IMR-90 (cell line): ENCODE data around the gene KCNQ1. TPM values are rescaled to one million over a fixed set of nuclear protein-coding genes. Genes with fewer than 3 reads are reported as not detected.
A peak's percentile ranks its signal among the peaks of the same experiment; 100 is the strongest.

Source experiments
- ATAC-seq: fragments of 200-7000 bp; cut with Tn5 transposase; 2 replicates; pipeline ENCODE4 v1.9.1; 2020; ENCODE audit warnings: low read depth, mild to moderate bottlenecking, moderate library complexity
- BruUV-seq: library from RNA; stranded (reverse); fragments of 400-500 nt; replicated peaks from 2 replicates; lab custom pipeline; 2021; lab: Mats Ljungman, UMichigan
- CTCF ChIA-PET: fragments of 300-600 bp; formaldehyde crosslinking; extraction: SDS; loops from one replicate; lab custom pipeline; 2021; ENCODE audit warnings: antibody characterized with exemption; lab: Yijun Ruan, JAX
- POLR2A ChIA-PET: fragments of 300-600 bp; sonication (Branson Sonifier 250); formaldehyde crosslinking; loops from one replicate; lab custom pipeline; 2022; ENCODE audit warnings: antibody characterized with exemption; ENCODE audit not compliant: unreplicated experiment; lab: Charles Lee
- DNase-seq: peaks from one replicate; pipeline ENCODE4 v3.0.0; 2013
- H2AFZ ChIP-seq: replicated peaks from 2 replicates; pipeline ENCODE3; 2013; ENCODE audit warnings: low read length, mild to moderate bottlenecking; ENCODE audit not compliant: poor library complexity
- H2AK5ac ChIP-seq: 2 replicates; pipeline ENCODE4 v1.6.1; 2013; ENCODE audit warnings: low read depth, low read length, inconsistent platforms
- H2AK9ac ChIP-seq: replicated peaks from 2 replicates; pipeline ENCODE3; 2013; ENCODE audit warnings: mild to moderate bottlenecking, low read depth, low read length, moderate library complexity; ENCODE audit not compliant: poor library complexity
- H2BK120ac ChIP-seq: 2 replicates; pipeline ENCODE4 v1.6.1; 2013; ENCODE audit warnings: low read depth, low read length, inconsistent platforms
- H2BK15ac ChIP-seq: 3 replicates; pipeline ENCODE4 v1.6.1; 2013; ENCODE audit warnings: low read depth, low read length, inconsistent platforms
- H2BK20ac ChIP-seq: 2 replicates; pipeline ENCODE4 v1.6.1; 2013; ENCODE audit warnings: low read depth, mild to moderate bottlenecking, inconsistent platforms, low read length, moderate library complexity
- H2BK5ac ChIP-seq: 2 replicates; pipeline ENCODE4 v1.6.1; 2013; ENCODE audit warnings: mild to moderate bottlenecking, low read depth, low read length, inconsistent platforms; ENCODE audit not compliant: poor library complexity, severe bottlenecking
- H3K14ac ChIP-seq: replicated peaks from 2 replicates; pipeline ENCODE4 v1.6.1; 2013; ENCODE audit warnings: low read depth, low read length, inconsistent platforms
- H3K18ac ChIP-seq: 2 replicates; pipeline ENCODE4 v1.6.1; 2013; ENCODE audit warnings: low read depth, low read length, control low read depth
- H3K23ac ChIP-seq: 2 replicates; pipeline ENCODE4 v1.6.1; 2013; ENCODE audit warnings: low read depth, low read length, inconsistent platforms
- H3K27ac ChIP-seq: 2 replicates; pipeline ENCODE4 v1.5.1; 2013; ENCODE audit warnings: mild to moderate bottlenecking, control low read depth, low read length; ENCODE audit not compliant: insufficient read depth
- H3K27me3 ChIP-seq: 2 replicates; pipeline ENCODE4 v1.6.1; 2013; ENCODE audit warnings: low read length; ENCODE audit not compliant: control insufficient read depth, insufficient read depth
- H3K36me3 ChIP-seq: 2 replicates; pipeline ENCODE4 v1.6.1; 2013; ENCODE audit warnings: low read length, mixed read lengths; ENCODE audit not compliant: control insufficient read depth, insufficient read depth
- H3K4ac ChIP-seq: 2 replicates; pipeline ENCODE4 v1.6.1; 2013; ENCODE audit warnings: low read depth, low read length, inconsistent platforms
- H3K4me1 ChIP-seq: 2 replicates; pipeline ENCODE4 v1.6.1; 2013; ENCODE audit warnings: low read length, mixed read lengths; ENCODE audit not compliant: control insufficient read depth, insufficient read depth
- H3K4me2 ChIP-seq: 2 replicates; pipeline ENCODE4 v1.6.1; 2013; ENCODE audit warnings: low read depth, mild to moderate bottlenecking, control low read depth, low read length, moderate library complexity
- H3K4me3 ChIP-seq: 2 replicates; pipeline ENCODE4 v1.5.1; 2013; ENCODE audit warnings: low read depth, mild to moderate bottlenecking, control low read depth, low read length, moderate library complexity; ENCODE audit not compliant: insufficient read depth
- H3K56ac ChIP-seq: 2 replicates; pipeline ENCODE4 v1.6.1; 2013; ENCODE audit warnings: low read length, inconsistent platforms; ENCODE audit not compliant: insufficient read depth; ENCODE audit errors: extremely low read depth
- H3K79me1 ChIP-seq, 2 experiments: 2 replicates each; pipeline ENCODE4 v1.6.1; 2013; ENCODE audit warnings: low read length in 2 of 2, inconsistent platforms in 1 of 2, low read depth in 1 of 2
- H3K9ac ChIP-seq: 2 replicates; pipeline ENCODE4 v1.6.1; 2013; ENCODE audit warnings: low read depth, low read length, control low read depth
- H3K9me1 ChIP-seq: 2 replicates; pipeline ENCODE4 v1.6.1; 2013; ENCODE audit warnings: low read length, inconsistent platforms; ENCODE audit not compliant: insufficient read depth
- H3K9me3 ChIP-seq: 2 replicates; pipeline ENCODE4 v1.6.1; 2013; ENCODE audit warnings: low read length; ENCODE audit not compliant: control insufficient read depth, insufficient read depth
- H4K20me1 ChIP-seq: 2 replicates; pipeline ENCODE4 v1.6.1; 2013; ENCODE audit warnings: low read length, inconsistent platforms; ENCODE audit not compliant: insufficient read depth
- H4K5ac ChIP-seq: 2 replicates; pipeline ENCODE4 v1.6.1; 2013; ENCODE audit warnings: mild to moderate bottlenecking, low read depth, low read length, control low read depth
- H4K8ac ChIP-seq, 2 experiments: 2 replicates each; pipeline ENCODE4 v1.6.1; 2013; ENCODE audit warnings: low read depth in 2 of 2, low read length in 2 of 2, control low read depth in 1 of 2, inconsistent platforms in 1 of 2
- H4K91ac ChIP-seq: 2 replicates; pipeline ENCODE4 v1.6.1; 2013; ENCODE audit warnings: low read depth, low read length, inconsistent platforms; ENCODE audit not compliant: insufficient read depth
- CEBPB ChIP-seq: IDR thresholded peaks from 2 replicates; pipeline ENCODE4 v1.6.1; 2012; ENCODE audit warnings: low read depth, low read length, improper control_type of control experiment
- CHD1 ChIP-seq: IDR thresholded peaks from 2 replicates; pipeline ENCODE4 v1.6.1; 2012; ENCODE audit warnings: low read depth, low read length, improper control_type of control experiment
- CTCF ChIP-seq: conservative IDR thresholded peaks from 2 replicates; pipeline ENCODE4 v1.5.1; 2012; ENCODE audit warnings: mild to moderate bottlenecking, low read depth, low read length, improper control_type of control experiment
- FOS ChIP-seq: fragments of 150-350 bp; IDR thresholded peaks from 2 replicates; pipeline ENCODE4 v1.6.1; 2016; ENCODE audit warnings: low read depth, low read length
- MAFK ChIP-seq: IDR thresholded peaks from 2 replicates; pipeline ENCODE4 v1.6.1; 2012; ENCODE audit warnings: low read depth, low read length, improper control_type of control experiment
- MAZ ChIP-seq: IDR thresholded peaks from 2 replicates; pipeline ENCODE4 v1.6.1; 2012; ENCODE audit warnings: low read depth, mild to moderate bottlenecking, low read length, improper control_type of control experiment, moderate library complexity, borderline replicate concordance
- MXI1 ChIP-seq: IDR thresholded peaks from 2 replicates; pipeline ENCODE4 v1.6.1; 2012; ENCODE audit warnings: low read depth, mild to moderate bottlenecking, low read length, moderate library complexity, borderline replicate concordance
- NFE2L2 ChIP-seq: fragments of 150-350 bp; IDR thresholded peaks from 2 replicates; pipeline ENCODE4 v1.6.1; 2016; ENCODE audit warnings: low read depth, mild to moderate bottlenecking, low read length
- POLR2A ChIP-seq: IDR thresholded peaks from 2 replicates; pipeline ENCODE4 v1.6.1; 2012; ENCODE audit warnings: mild to moderate bottlenecking, low read depth, low read length
- RAD21 ChIP-seq: IDR thresholded peaks from 2 replicates; pipeline ENCODE4 v1.6.1; 2012; ENCODE audit warnings: low read length, improper control_type of control experiment
- RCOR1 ChIP-seq: IDR thresholded peaks from 2 replicates; pipeline ENCODE4 v1.6.1; 2012; ENCODE audit warnings: mild to moderate bottlenecking, low read length, improper control_type of control experiment; ENCODE audit not compliant: insufficient replicate concordance
- RFX5 ChIP-seq: IDR thresholded peaks from 2 replicates; pipeline ENCODE4 v1.8.0; 2012; ENCODE audit warnings: low read depth, mild to moderate bottlenecking, low read length, moderate library complexity
- SMC3 ChIP-seq: fragments of 150-350 bp; IDR thresholded peaks from 2 replicates; pipeline ENCODE4 v1.6.1; 2016; ENCODE audit warnings: low read depth, mild to moderate bottlenecking, antibody characterized with exemption, low read length, moderate library complexity
- USF2 ChIP-seq: fragments of 150-350 bp; IDR thresholded peaks from 2 replicates; pipeline ENCODE4 v1.6.1; 2017; ENCODE audit warnings: mild to moderate bottlenecking, antibody characterized with exemption, low read length, low read depth
- WGBS, 2 experiments: methylation state at CpG; one replicate each; pipeline versions ENCODE4 v1.1.5 to v1.1.7; 2013; ENCODE audit warnings: missing lambda C conversion rate in 2 of 2; ENCODE audit not compliant: insufficient read length in 1 of 2; ENCODE audit errors: extremely low coverage in 2 of 2; 5-methylcytosine and 5-hydroxymethylcytosine counted together
- dilution Hi-C: fragments of 300-500 bp; cut with HindIII; formaldehyde crosslinking; loops from one replicate; pipeline ENCODE4 v1.14.3; 2018; ENCODE audit warnings: low sequenced_read_pairs; ENCODE audit not compliant: unreplicated experiment
- in situ Hi-C: fragments of 300-500 bp; cut with MboI; formaldehyde crosslinking; loops from 3 replicates; pipeline ENCODE4 v1.14.3; 2019; ENCODE audit warnings: low sequenced_read_pairs, inconsistent platforms, mixed read lengths
- intact Hi-C: fragments of 100-400 bp; cut with micrococcal nuclease; formaldehyde crosslinking; loops from 2 replicates; pipeline ENCODE4 v1.10.0; 2022
- polyA plus RNA-seq, 3 experiments: library from polyadenylated mRNA; depleted of rRNA; stranded (reverse); fragments of >200 nt; gene quantifications; 2 replicates each; pipeline ENCODE4 v1.2.3, GENCODE V29; 2012; ENCODE audit warnings: low replicate concordance in 1 of 3
- total RNA-seq: library from RNA; depleted of rRNA; stranded (reverse); fragments of >200 nt; gene quantifications from 2 replicates; pipeline ENCODE4 v1.2.3, GENCODE V29; 2012

Gene KCNQ1
- total and polyA plus RNA-seq, 2 of the 4 experiments (the other 2 are of a cell fraction) = 0.07 TPM; not detected in 1

DNA sequence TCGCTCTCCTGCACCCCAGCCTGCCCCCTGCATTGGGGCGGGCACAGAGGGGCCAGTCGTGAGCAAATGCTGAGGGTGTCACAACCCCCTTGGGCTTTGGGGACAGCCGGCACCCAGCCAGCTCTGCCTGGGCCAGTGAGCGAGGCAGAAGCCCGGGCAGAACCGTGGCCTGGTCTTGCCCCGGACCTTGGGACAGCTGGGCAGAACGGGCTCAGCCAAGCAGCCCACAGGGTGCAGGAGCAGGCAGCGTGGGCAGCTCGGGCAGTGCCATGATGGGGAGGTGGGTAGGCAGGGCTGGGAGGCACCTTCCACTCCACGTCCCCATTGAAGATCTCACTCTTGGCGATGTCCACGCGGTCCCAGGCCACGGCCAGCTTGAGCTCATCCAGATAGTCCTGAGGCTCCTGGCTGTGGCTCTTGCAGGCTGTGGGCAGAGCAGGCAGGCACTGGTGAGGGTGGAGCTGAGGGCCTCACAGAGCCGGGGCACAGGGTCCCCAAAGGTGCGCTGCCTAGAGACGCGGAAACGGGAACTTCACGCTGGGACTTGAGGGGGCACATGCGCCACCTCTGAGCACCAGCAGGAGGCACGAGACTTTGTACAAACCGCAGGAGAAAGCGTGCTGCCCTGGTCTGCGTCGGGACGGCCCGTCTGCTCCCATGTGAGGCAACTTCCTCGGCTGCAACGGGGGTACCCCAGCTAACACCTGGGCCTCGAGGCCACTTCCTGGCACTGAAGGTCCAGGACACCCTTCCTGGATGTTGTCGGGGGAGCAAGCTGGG, 29.0 kb upstream of the KCNQ1 start:
- Histone ChIP-seq H3K27me3 (peaks cover 4% of the 10 kb centered on the region; the same call in 1 of the 2 replicates), H4K8ac (no peak overlapping the region), H3K79me1 (no peaks in the 10 kb centered on the region), H4K20me1 (no peaks in the 10 kb centered on the region), H2BK120ac (no peak overlapping the region), H2AK5ac (no peak overlapping the region), H2AK9ac (no peak overlapping the region), H4K91ac (no peak overlapping the region), H2AFZ (peak overlapping the region; percentile 7), H3K56ac (no peak overlapping the region), H3K4me2 (no peak overlapping the region), H3K4me1 (no peaks in the 10 kb centered on the region), H2BK15ac (no peak overlapping the region), H3K27ac (no peak overlapping the region), H3K9me3 (no peaks in the 10 kb centered on the region), H3K9ac (no peak overlapping the region), H2BK20ac (no peak overlapping the region), H3K4me3 (no peak overlapping the region), H3K36me3 (no peaks in the 10 kb centered on the region), H3K18ac (no peak overlapping the region), H2BK5ac (no peak overlapping the region), H3K14ac (no peak overlapping the region), H3K4ac (no peak overlapping the region), H4K5ac (no peak overlapping the region), H3K9me1 (no peaks in the 10 kb centered on the region), H3K23ac (no peak overlapping the region)
- no peak for DNase-seq
- dilution Hi-C loops = no loop called here
- TF ChIP-seq USF2 (no peak), SMC3 (no peak), CEBPB (no peak), MAZ (no peak), FOS (no peak), NFE2L2 (no peak), MAFK (no peak), MXI1 (no peak), POLR2A (no peak), CHD1 (no peak), CTCF (no peak), RFX5 (no peak), RCOR1 (no peak), RAD21 (no peak)
- ChIA-PET POLR2A (interaction anchor here (0.5 kb wide), 1 partner anchor 245 kb away, joined by 7 read pairs; no protein-coding TSS in a partner anchor), CTCF (no interaction called here)
- in situ Hi-C loops = loop anchor here (5.0 kb wide), 2 partner anchors 103 to 213 kb away; no protein-coding TSS in a partner anchor
- intact Hi-C loops = no loop called here
- WGBS, 2 experiments = 80% methylated on average over 18 of the region's 34 CpGs; no CpG with 5 or more reads in 1 of the 2 experiments
- no peak for ATAC-seq
- BruUV-seq = no TSS peak
